ENCODE results near the gene MPST. TPM values are rescaled to one million over a fixed set of nuclear protein-coding genes. Genes with fewer than 3 reads are reported as not detected.

The MPST gene
- total RNA-seq, 2 experiments from 2014 or later = 28.5 to 33.6 TPM

DNA sequence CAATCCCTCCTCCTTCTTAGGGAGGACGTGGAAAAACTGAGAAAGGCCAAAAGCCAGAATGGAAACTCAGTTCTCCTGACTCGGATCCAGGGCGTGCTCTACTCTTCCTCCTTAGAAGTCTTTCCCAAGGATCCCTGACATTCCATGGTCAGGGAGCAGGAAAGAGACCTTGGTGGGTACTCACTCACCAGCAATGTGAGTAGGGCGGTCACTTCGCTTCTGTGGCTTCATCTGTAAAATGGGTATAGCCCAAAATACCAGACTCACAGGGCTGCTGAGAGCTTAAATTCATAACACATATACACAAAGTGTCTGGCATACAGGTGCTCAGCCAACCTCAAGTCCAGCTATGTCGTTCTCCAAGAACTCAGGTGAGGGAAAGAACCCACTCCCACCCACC lies 31.4 kb downstream of the MPST start:
- no peak overlapping the region for H3K27ac Mint-ChIP-seq
- H3K4me1 Mint-ChIP-seq (ENCODE audit: low read depth) = peaks cover 23% of the 10 kb centered on the region
- peak overlapping the region; percentile 76 for H3K4me3 Mint-ChIP-seq
- no peaks in the 10 kb centered on the region for H3K27me3 Mint-ChIP-seq (ENCODE audit: low read depth)
- no peaks in the 10 kb centered on the region for H3K9me3 Mint-ChIP-seq (ENCODE audit: insufficient read depth)
- no peak for ATAC-seq
- H3K36me3 Mint-ChIP-seq (ENCODE audit: low read depth) = peaks cover 4% of the 10 kb centered on the region
- ChIA-PET CTCF (interaction anchor here (0.8 to 2.4 kb wide), 6 partner anchors 10 to 148 kb away, joined by 3 to 10 read pairs (median 6); no protein-coding TSS in a partner anchor), POLR2A (interaction anchor here (0.5 kb wide), 1 partner anchor 99 kb away, joined by 3 read pairs; the partner anchor contains the start of gene IL2RB)
- no peak for DNase-seq

DNA sequence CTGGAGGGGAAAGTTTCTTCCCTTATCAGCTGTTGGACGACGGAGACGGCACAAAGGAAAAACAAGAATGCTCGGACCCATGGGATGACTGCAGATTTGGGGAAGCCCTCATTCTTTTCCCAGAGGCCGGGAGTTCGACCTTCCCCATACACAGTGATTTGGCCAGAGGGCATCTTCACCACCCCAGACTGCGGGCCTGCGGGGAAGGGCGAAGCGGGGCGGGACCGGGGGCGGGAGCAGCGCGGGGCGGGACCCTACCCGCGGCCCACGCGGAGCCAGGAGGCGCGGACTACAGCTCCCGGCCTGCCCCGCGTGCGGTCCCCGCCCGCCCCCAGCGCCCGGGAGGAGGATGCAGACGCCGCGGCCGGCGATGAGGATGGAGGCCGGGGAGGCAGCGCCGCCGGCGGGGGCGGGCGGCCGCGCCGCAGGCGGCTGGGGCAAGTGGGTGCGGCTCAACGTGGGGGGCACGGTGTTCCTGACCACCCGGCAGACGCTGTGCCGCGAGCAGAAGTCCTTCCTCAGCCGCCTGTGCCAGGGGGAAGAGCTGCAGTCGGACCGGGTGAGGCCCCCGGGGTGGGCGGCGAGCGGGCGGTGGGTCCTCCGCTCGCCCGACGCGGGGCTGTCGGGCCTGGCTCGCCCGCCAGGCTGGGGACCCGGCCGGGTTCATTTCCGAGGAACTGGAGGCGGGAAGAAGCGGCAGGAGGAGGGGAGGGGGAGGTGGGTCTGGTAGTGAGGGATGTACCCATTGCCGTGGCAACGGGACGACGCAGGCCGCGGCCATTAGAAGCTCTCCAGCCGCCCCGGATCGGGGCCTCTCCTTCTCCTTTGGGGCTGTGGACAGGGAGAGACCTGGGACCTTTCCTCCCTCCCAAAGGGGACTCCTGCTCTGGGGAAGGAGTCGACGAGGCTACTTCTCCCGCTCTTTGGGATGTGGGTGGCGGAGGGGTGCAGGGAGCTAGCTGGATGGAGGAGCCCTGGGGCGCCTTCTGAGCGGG lies 32.1 kb downstream of the MPST start, which contains the start of gene KCTD17:
TSS of gene KCTD17 (plus strand) at position 352 of the 995 bp plus-strand sequence. CDS start at position 371, 19 bp downstream.
- peaks cover 19% of the 10 kb centered on the region for H3K4me1 Mint-ChIP-seq (ENCODE audit: low read depth)
- ATAC-seq = peak; percentile 100
- ChIA-PET POLR2A (interaction anchor here (0.5 to 1.2 kb wide), 5 partner anchors 28 to 276 kb away, joined by 3 to 4 read pairs (median 3); partner anchors contain the start of genes IFT27 and IL2RB), CTCF (interaction anchor here (0.8 to 2.4 kb wide), 7 partner anchors 8 to 293 kb away, joined by 3 to 10 read pairs (median 6); no protein-coding TSS in a partner anchor)
- H3K9me3 Mint-ChIP-seq (ENCODE audit: insufficient read depth) = no peaks in the 10 kb centered on the region
- H3K4me3 Mint-ChIP-seq = peak within 1 kb of the TSS; percentile 76
- no peaks in the 10 kb centered on the region for H3K27me3 Mint-ChIP-seq (ENCODE audit: low read depth)
- peaks cover 8% of the 10 kb centered on the region for H3K36me3 Mint-ChIP-seq (ENCODE audit: low read depth)
- peak within 1 kb of the TSS; percentile 63 for H3K27ac Mint-ChIP-seq
- DNase-seq = peak; percentile 85

DNA sequence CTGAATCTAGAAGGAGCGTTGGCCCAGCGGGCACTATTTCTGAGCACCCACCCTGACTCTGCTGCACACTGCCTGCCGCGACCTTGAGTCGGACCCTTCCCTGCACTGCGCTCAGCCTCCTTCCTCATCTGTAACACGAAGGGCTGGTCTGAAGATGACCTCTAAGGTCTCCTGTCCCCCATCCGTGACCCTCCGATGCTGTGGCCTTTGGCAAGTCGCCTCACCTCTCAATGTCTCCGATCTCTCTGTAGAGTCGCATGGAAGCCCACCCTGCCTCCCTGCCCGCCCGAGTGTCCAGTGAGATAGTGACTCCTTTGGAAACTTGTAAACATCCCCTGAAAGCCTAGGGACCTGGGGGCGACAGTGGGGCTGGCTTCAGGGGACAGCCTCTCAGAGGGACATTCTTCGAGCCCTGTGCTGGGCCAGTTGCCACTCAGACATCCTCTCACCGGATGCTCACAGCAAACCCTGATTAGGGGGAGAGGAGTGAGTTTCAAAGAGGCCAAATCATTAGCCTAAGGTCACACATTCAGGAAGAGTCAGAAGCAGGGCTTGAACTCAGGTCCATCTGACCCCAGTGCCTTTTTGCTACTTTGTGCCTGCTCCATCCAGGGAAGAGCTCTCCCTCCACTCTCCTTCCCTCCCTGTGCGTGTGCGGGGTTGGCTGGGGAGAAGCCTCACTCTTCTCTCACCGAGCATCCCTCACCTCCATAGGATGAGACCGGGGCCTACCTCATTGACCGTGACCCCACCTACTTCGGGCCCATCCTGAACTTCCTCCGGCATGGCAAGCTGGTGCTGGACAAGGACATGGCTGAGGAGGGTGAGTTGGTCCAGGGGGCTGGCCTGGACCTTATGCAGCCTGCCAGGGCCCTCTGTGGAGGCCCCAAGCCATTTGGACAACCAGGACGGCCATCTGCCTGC lies 33.1 kb downstream of the MPST start:
- Mint-ChIP-seq H3K4me1 (ENCODE audit: low read depth) (peaks cover 19% of the 10 kb centered on the region), H3K9me3 (ENCODE audit: insufficient read depth) (no peaks in the 10 kb centered on the region), H3K4me3 (peak overlapping the region; percentile 76), H3K36me3 (ENCODE audit: low read depth) (peaks cover 9% of the 10 kb centered on the region), H3K27me3 (ENCODE audit: low read depth) (no peaks in the 10 kb centered on the region), H3K27ac (peak overlapping the region; percentile 63)
- POLR2A ChIA-PET = interaction anchor here (0.8 to 1.2 kb wide), 4 partner anchors 27 to 277 kb away, joined by 3 to 4 read pairs (median 4); partner anchors contain the start of genes IFT27 and IL2RB
- DNase-seq (no peak), ATAC-seq (no peak)
- CTCF ChIA-PET = interaction anchor here (1.0 to 2.4 kb wide), 4 partner anchors 9 to 294 kb away, joined by 3 to 10 read pairs (median 6); no protein-coding TSS in a partner anchor

GRCh38 chr22:37053310-37054055 lies 33.9 kb downstream of the MPST start:
- Mint-ChIP-seq H3K27ac (peak overlapping the region; percentile 42), H3K27me3 (ENCODE audit: low read depth) (no peaks in the 10 kb centered on the region), H3K4me3 (peak overlapping the region; percentile 76), H3K4me1 (ENCODE audit: low read depth) (peaks cover 19% of the 10 kb centered on the region), H3K36me3 (ENCODE audit: low read depth) (peaks cover 12% of the 10 kb centered on the region), H3K9me3 (ENCODE audit: insufficient read depth) (no peaks in the 10 kb centered on the region)
- no peak for ATAC-seq
- ChIA-PET POLR2A (no interaction called here), CTCF (no interaction called here)
- DNase-seq = no peak

GRCh38 chr22:37054056-37054395 lies 34.5 kb downstream of the MPST start:
- ChIA-PET POLR2A (interaction anchor here (2.0 kb wide), 1 partner anchor 68 kb away, joined by 4 read pairs; no protein-coding TSS in a partner anchor), CTCF (no interaction called here)
- DNase-seq (no peak), ATAC-seq (no peak)
- Mint-ChIP-seq H3K27ac (no peak overlapping the region), H3K36me3 (ENCODE audit: low read depth) (peaks cover 12% of the 10 kb centered on the region), H3K4me1 (ENCODE audit: low read depth) (peaks cover 19% of the 10 kb centered on the region), H3K9me3 (ENCODE audit: insufficient read depth) (no peaks in the 10 kb centered on the region), H3K4me3 (no peak overlapping the region), H3K27me3 (ENCODE audit: low read depth) (no peaks in the 10 kb centered on the region)

DNA sequence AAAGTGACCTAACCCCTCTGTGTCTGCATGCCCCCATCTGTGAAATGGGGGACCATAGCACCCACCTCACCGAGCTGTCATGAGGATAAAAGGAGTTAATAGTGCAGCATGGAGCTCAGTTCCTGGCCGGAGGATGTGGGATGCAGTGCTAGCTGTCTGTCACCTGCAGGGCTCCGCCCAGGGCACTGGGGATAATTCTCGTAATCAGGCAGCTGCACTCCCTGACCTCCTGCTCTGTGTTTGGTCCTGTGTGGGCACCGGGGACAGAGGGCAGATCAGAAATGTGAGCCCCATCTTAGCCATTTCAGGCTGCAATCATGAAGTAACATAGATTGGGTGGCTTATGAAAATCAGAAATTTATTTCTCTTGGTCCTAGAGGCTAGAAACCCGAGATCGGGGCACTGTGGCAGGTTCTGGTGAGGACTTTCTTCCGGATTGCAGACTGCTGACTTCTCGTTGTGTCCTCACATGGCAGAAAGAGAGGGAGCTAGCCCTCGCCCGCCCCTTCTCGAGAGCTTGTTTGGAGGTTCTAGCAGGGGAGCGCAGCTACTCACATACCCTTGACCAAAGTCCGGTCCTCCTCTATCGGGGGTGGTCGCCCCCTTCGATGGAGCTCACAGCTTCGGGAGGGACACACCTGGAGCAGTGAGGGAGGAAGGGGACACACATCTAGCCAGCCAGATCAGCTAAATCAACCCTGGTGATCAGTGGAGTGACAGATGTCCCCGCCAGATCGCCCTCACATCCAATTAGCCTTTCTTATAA lies 35.2 kb downstream of the MPST start:
- no peak overlapping the region for H3K4me3 Mint-ChIP-seq
- no peaks in the 10 kb centered on the region for H3K27me3 Mint-ChIP-seq (ENCODE audit: low read depth)
- no peaks in the 10 kb centered on the region for H3K9me3 Mint-ChIP-seq (ENCODE audit: insufficient read depth)
- ATAC-seq (no peak), DNase-seq (no peak)
- peak overlapping the region; percentile 9 for H3K27ac Mint-ChIP-seq
- CTCF ChIA-PET = interaction anchor here (0.9 to 1.9 kb wide), 3 partner anchors 8 to 77 kb away, joined by 4 to 7 read pairs (median 6); no protein-coding TSS in a partner anchor
- H3K4me1 Mint-ChIP-seq (ENCODE audit: low read depth) = peaks cover 21% of the 10 kb centered on the region
- POLR2A ChIA-PET = interaction anchor here (2.0 kb wide), 1 partner anchor 67 kb away, joined by 4 read pairs; no protein-coding TSS in a partner anchor
- peaks cover 12% of the 10 kb centered on the region for H3K36me3 Mint-ChIP-seq (ENCODE audit: low read depth)

- Mint-ChIP-seq H3K27ac (no peak overlapping the region), H3K36me3 (ENCODE audit: low read depth) (peaks cover 14% of the 10 kb centered on the region), H3K4me1 (ENCODE audit: low read depth) (peaks cover 34% of the 10 kb centered on the region), H3K4me3 (no peak overlapping the region), H3K27me3 (ENCODE audit: low read depth) (no peaks in the 10 kb centered on the region), H3K9me3 (ENCODE audit: insufficient read depth) (no peaks in the 10 kb centered on the region)
- ChIA-PET POLR2A (no interaction called here), CTCF (interaction anchor here (1.9 kb wide), 1 partner anchor 12 kb away, joined by 7 read pairs; no protein-coding TSS in a partner anchor)
- ATAC-seq (no peak), DNase-seq (no peak)
Observed at GRCh38 chr22:37056246-37056645, 36.7 kb downstream of the MPST start.

DNA sequence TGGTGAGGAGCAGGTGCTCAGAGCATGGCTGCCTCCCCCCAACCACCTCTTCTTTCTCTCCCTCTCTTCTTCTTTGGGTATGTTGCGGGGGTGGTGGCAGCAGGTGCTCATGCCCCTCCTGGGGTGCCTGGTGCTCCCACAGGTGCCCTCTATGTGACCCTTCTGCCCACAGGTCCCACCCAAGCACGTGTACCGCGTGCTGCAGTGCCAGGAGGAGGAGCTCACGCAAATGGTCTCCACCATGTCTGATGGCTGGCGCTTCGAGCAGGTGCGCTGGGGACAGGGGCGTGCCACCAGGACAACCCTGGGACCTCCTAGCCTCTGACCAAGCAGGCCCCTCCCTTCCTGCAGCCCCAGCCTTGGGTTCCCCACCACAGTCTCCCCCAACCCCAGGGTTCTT lies 37.7 kb downstream of the MPST start:
- Mint-ChIP-seq H3K27me3 (ENCODE audit: low read depth) (no peaks in the 10 kb centered on the region), H3K27ac (no peak overlapping the region), H3K4me3 (no peak overlapping the region), H3K9me3 (ENCODE audit: insufficient read depth) (no peaks in the 10 kb centered on the region), H3K4me1 (ENCODE audit: low read depth) (peaks cover 34% of the 10 kb centered on the region), H3K36me3 (ENCODE audit: low read depth) (peaks cover 14% of the 10 kb centered on the region)
- no peak for ATAC-seq
- DNase-seq = no peak
- POLR2A ChIA-PET = interaction anchor here (0.6 kb wide), 1 partner anchor 243 kb away, joined by 3 read pairs; no protein-coding TSS in a partner anchor
- CTCF ChIA-PET = no interaction called here

DNA sequence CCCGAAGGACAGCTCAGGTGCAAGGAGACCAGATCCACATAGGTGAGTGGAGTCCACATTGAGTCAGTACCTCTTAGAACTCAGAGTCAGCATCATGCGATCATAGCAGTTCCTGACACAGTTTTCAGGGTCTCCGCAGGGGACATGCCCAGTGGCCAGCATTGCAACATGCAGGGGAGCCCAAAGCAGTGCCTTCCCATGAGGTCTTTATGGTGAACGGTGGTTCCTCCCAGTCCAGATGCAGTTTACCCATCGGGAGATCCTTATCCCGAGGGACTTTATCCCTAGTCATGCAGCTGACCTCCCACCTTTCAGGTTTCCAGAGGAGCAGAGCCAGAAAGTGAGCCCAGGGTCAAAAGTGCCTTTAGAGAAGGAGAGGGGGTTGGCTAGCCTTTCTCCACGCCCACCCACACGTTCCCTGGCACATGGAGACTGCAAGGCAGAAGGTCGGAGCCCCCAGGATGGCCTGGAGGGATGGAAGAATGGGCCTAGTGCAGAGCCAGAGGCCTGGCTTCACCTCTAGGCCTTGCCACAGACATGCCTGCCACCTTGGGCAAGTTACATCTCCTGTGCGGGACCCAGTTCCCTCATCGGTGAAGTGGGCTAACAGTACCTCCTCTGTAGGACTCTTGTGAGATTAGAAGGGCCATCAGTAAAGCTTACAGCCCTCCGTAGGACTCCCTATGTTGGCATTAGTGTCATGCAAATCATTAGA lies 38.4 kb downstream of the MPST start:
- Mint-ChIP-seq H3K4me1 (ENCODE audit: low read depth) (peaks cover 31% of the 10 kb centered on the region), H3K4me3 (no peak overlapping the region), H3K9me3 (ENCODE audit: insufficient read depth) (no peaks in the 10 kb centered on the region), H3K27me3 (ENCODE audit: low read depth) (no peaks in the 10 kb centered on the region), H3K27ac (no peak overlapping the region), H3K36me3 (ENCODE audit: low read depth) (peaks cover 14% of the 10 kb centered on the region)
- POLR2A ChIA-PET = no interaction called here
- CTCF ChIA-PET = no interaction called here
- DNase-seq (no peak), ATAC-seq (no peak)
